IMR-90 (cell line): ENCODE results near the gene NEGR1. TPM values are rescaled to one million over a fixed set of nuclear protein-coding genes. Genes with fewer than 3 reads are reported as not detected.

Experiments
- ATAC-seq: fragments of 200-7000 bp; cut with Tn5 transposase; 2 replicates; pipeline ENCODE4 v1.9.1; 2020; ENCODE audit warnings: low read depth, mild to moderate bottlenecking, moderate library complexity
- BruUV-seq: library from RNA; stranded (reverse); fragments of 400-500 nt; replicated peaks from 2 replicates; lab custom pipeline; 2021; lab: Mats Ljungman, UMichigan
- CTCF ChIA-PET: fragments of 300-600 bp; formaldehyde crosslinking; extraction: SDS; loops from one replicate; lab custom pipeline; 2021; ENCODE audit warnings: antibody characterized with exemption; lab: Yijun Ruan, JAX
- POLR2A ChIA-PET: fragments of 300-600 bp; sonication (Branson Sonifier 250); formaldehyde crosslinking; loops from one replicate; lab custom pipeline; 2022; ENCODE audit warnings: antibody characterized with exemption; ENCODE audit not compliant: unreplicated experiment; lab: Charles Lee
- DNase-seq: peaks from one replicate; pipeline ENCODE4 v3.0.0; 2013
- H2AFZ ChIP-seq: replicated peaks from 2 replicates; pipeline ENCODE3; 2013; ENCODE audit warnings: low read length, mild to moderate bottlenecking; ENCODE audit not compliant: poor library complexity
- H2AK5ac ChIP-seq: 2 replicates; pipeline ENCODE4 v1.6.1; 2013; ENCODE audit warnings: low read depth, low read length, inconsistent platforms
- H2AK9ac ChIP-seq: replicated peaks from 2 replicates; pipeline ENCODE3; 2013; ENCODE audit warnings: mild to moderate bottlenecking, low read depth, low read length, moderate library complexity; ENCODE audit not compliant: poor library complexity
- H2BK120ac ChIP-seq: 2 replicates; pipeline ENCODE4 v1.6.1; 2013; ENCODE audit warnings: low read depth, low read length, inconsistent platforms
- H2BK15ac ChIP-seq: 3 replicates; pipeline ENCODE4 v1.6.1; 2013; ENCODE audit warnings: low read depth, low read length, inconsistent platforms
- H2BK20ac ChIP-seq: 2 replicates; pipeline ENCODE4 v1.6.1; 2013; ENCODE audit warnings: low read depth, mild to moderate bottlenecking, inconsistent platforms, low read length, moderate library complexity
- H2BK5ac ChIP-seq: 2 replicates; pipeline ENCODE4 v1.6.1; 2013; ENCODE audit warnings: mild to moderate bottlenecking, low read depth, low read length, inconsistent platforms; ENCODE audit not compliant: poor library complexity, severe bottlenecking
- H3K14ac ChIP-seq: replicated peaks from 2 replicates; pipeline ENCODE4 v1.6.1; 2013; ENCODE audit warnings: low read depth, low read length, inconsistent platforms
- H3K18ac ChIP-seq: 2 replicates; pipeline ENCODE4 v1.6.1; 2013; ENCODE audit warnings: low read depth, low read length, control low read depth
- H3K23ac ChIP-seq: 2 replicates; pipeline ENCODE4 v1.6.1; 2013; ENCODE audit warnings: low read depth, low read length, inconsistent platforms
- H3K27ac ChIP-seq: 2 replicates; pipeline ENCODE4 v1.5.1; 2013; ENCODE audit warnings: mild to moderate bottlenecking, control low read depth, low read length; ENCODE audit not compliant: insufficient read depth
- H3K27me3 ChIP-seq: 2 replicates; pipeline ENCODE4 v1.6.1; 2013; ENCODE audit warnings: low read length; ENCODE audit not compliant: control insufficient read depth, insufficient read depth
- H3K36me3 ChIP-seq: 2 replicates; pipeline ENCODE4 v1.6.1; 2013; ENCODE audit warnings: low read length, mixed read lengths; ENCODE audit not compliant: control insufficient read depth, insufficient read depth
- H3K4ac ChIP-seq: 2 replicates; pipeline ENCODE4 v1.6.1; 2013; ENCODE audit warnings: low read depth, low read length, inconsistent platforms
- H3K4me1 ChIP-seq: 2 replicates; pipeline ENCODE4 v1.6.1; 2013; ENCODE audit warnings: low read length, mixed read lengths; ENCODE audit not compliant: control insufficient read depth, insufficient read depth
- H3K4me2 ChIP-seq: 2 replicates; pipeline ENCODE4 v1.6.1; 2013; ENCODE audit warnings: low read depth, mild to moderate bottlenecking, control low read depth, low read length, moderate library complexity
- H3K4me3 ChIP-seq: 2 replicates; pipeline ENCODE4 v1.5.1; 2013; ENCODE audit warnings: low read depth, mild to moderate bottlenecking, control low read depth, low read length, moderate library complexity; ENCODE audit not compliant: insufficient read depth
- H3K56ac ChIP-seq: 2 replicates; pipeline ENCODE4 v1.6.1; 2013; ENCODE audit warnings: low read length, inconsistent platforms; ENCODE audit not compliant: insufficient read depth; ENCODE audit errors: extremely low read depth
- H3K79me1 ChIP-seq, 2 experiments: 2 replicates each; pipeline ENCODE4 v1.6.1; 2013; ENCODE audit warnings: low read length in 2 of 2, inconsistent platforms in 1 of 2, low read depth in 1 of 2
- H3K9ac ChIP-seq: 2 replicates; pipeline ENCODE4 v1.6.1; 2013; ENCODE audit warnings: low read depth, low read length, control low read depth
- H3K9me1 ChIP-seq: 2 replicates; pipeline ENCODE4 v1.6.1; 2013; ENCODE audit warnings: low read length, inconsistent platforms; ENCODE audit not compliant: insufficient read depth
- H3K9me3 ChIP-seq: 2 replicates; pipeline ENCODE4 v1.6.1; 2013; ENCODE audit warnings: low read length; ENCODE audit not compliant: control insufficient read depth, insufficient read depth
- H4K20me1 ChIP-seq: 2 replicates; pipeline ENCODE4 v1.6.1; 2013; ENCODE audit warnings: low read length, inconsistent platforms; ENCODE audit not compliant: insufficient read depth
- H4K5ac ChIP-seq: 2 replicates; pipeline ENCODE4 v1.6.1; 2013; ENCODE audit warnings: mild to moderate bottlenecking, low read depth, low read length, control low read depth
- H4K8ac ChIP-seq, 2 experiments: 2 replicates each; pipeline ENCODE4 v1.6.1; 2013; ENCODE audit warnings: low read depth in 2 of 2, low read length in 2 of 2, control low read depth in 1 of 2, inconsistent platforms in 1 of 2
- H4K91ac ChIP-seq: 2 replicates; pipeline ENCODE4 v1.6.1; 2013; ENCODE audit warnings: low read depth, low read length, inconsistent platforms; ENCODE audit not compliant: insufficient read depth
- CTCF ChIP-seq: conservative IDR thresholded peaks from 2 replicates; pipeline ENCODE4 v1.5.1; 2012; ENCODE audit warnings: mild to moderate bottlenecking, low read depth, low read length, improper control_type of control experiment
- WGBS, 2 experiments: methylation state at CpG; one replicate each; pipeline versions ENCODE4 v1.1.5 to v1.1.7; 2013; ENCODE audit warnings: missing lambda C conversion rate in 2 of 2; ENCODE audit not compliant: insufficient read length in 1 of 2; ENCODE audit errors: extremely low coverage in 2 of 2; 5-methylcytosine and 5-hydroxymethylcytosine counted together
- dilution Hi-C: fragments of 300-500 bp; cut with HindIII; formaldehyde crosslinking; loops from one replicate; pipeline ENCODE4 v1.14.3; 2018; ENCODE audit warnings: low sequenced_read_pairs; ENCODE audit not compliant: unreplicated experiment
- in situ Hi-C: fragments of 300-500 bp; cut with MboI; formaldehyde crosslinking; loops from 3 replicates; pipeline ENCODE4 v1.14.3; 2019; ENCODE audit warnings: low sequenced_read_pairs, inconsistent platforms, mixed read lengths
- intact Hi-C: fragments of 100-400 bp; cut with micrococcal nuclease; formaldehyde crosslinking; loops from 2 replicates; pipeline ENCODE4 v1.10.0; 2022
- polyA plus RNA-seq, 3 experiments: library from polyadenylated mRNA; depleted of rRNA; stranded (reverse); fragments of >200 nt; gene quantifications; 2 replicates each; pipeline ENCODE4 v1.2.3, GENCODE V29; 2012; ENCODE audit warnings: low replicate concordance in 1 of 3
- total RNA-seq: library from RNA; depleted of rRNA; stranded (reverse); fragments of >200 nt; gene quantifications from 2 replicates; pipeline ENCODE4 v1.2.3, GENCODE V29; 2012

Gene NEGR1
- total and polyA plus RNA-seq, 2 of the 4 experiments (the other 2 are of a cell fraction), result 5.1 to 9.1 TPM

GRCh38 chr1:72178266-72178665 is 104.1 kb downstream of the NEGR1 start:
- Histone ChIP-seq H2AFZ (no peak overlapping the region), H2BK5ac (peak overlapping the region; percentile 56), H3K9me3 (no peaks in the 10 kb centered on the region), H2AK9ac (no peak overlapping the region), H3K56ac (no peak overlapping the region), H2BK120ac (no peak overlapping the region), H3K4me1 (0 out of 2 replicates have a peak, but pooled peaks cover 2% of the 10 kb centered on the region), H2BK20ac (no peak overlapping the region), H3K79me1 (peaks cover 0 to 3% of the 10 kb centered on the region in 2 experiments; a peak in 2 of 4 replicates), H4K20me1 (no peaks in the 10 kb centered on the region), H3K27ac (no peak overlapping the region), H2BK15ac (no peak overlapping the region), H3K18ac (no peak overlapping the region), H3K4ac (no peak overlapping the region), H3K23ac (no peak overlapping the region), H3K9me1 (no peaks in the 10 kb centered on the region), H3K14ac (peak overlapping the region; percentile 63; the same call in 1 of the 2 replicates), H4K91ac (no peak overlapping the region), H3K4me2 (no peak overlapping the region; the same call in 1 of the 2 replicates), H2AK5ac (no peak overlapping the region), H4K8ac (no peak overlapping the region), H3K4me3 (no peak overlapping the region), H3K9ac (no peak overlapping the region), H3K36me3 (no peaks in the 10 kb centered on the region), H3K27me3 (no peaks in the 10 kb centered on the region), H4K5ac (no peak overlapping the region)
- no TSS peak for BruUV-seq
- TF ChIP-seq CTCF, result no peak
- ATAC-seq (peak; percentile 48; the same call in 1 of the 2 replicates), DNase-seq (peak; percentile 38)
- dilution Hi-C loops (no loop called here), in situ Hi-C loops (no loop called here), intact Hi-C loops (loop anchor here (5.0 to 10.0 kb wide), 2 partner anchors 983 to 1489 kb away; no protein-coding TSS in a partner anchor)
- WGBS, 2 experiments, result no CpG with 5 or more reads among the region's 2 CpGs
- ChIA-PET CTCF (no interaction called here), POLR2A (no interaction called here)
